ENCODE data around the gene GNG5.

GNG5 gene

DNA sequence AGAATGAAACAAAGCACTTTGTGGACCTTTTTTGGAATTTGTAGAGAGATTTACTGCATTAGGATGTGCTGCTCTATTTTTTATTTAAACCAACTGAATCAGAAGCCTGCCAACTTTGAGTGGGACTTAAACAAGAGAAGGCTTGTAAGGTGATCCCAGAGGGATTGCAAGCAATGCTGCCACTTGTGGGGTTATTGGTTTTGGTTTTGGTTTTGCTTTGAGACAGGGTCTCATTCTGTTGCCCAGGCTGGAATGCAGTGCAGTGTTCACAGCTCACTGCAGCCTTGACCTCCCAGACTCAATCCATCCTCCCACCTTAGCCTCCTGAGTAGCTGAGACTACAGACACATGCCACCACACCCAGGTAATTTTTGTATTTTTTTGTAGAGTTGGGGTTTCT is 32.2 kb upstream of the GNG5 start:
- no peaks in the 10 kb centered on the region for H3K4me1 ChIP-seq
- no peak for TF ChIP-seq CTCF (IDR thresholded peaks at IDR 0.05; ENCODE audit: low read depth, low read length)
- no peaks in the 10 kb centered on the region for H3K27me3 ChIP-seq
- no peak overlapping the region for H3K4me3 ChIP-seq (ENCODE audit: low read depth, low read length)
- no peaks in the 10 kb centered on the region for H3K36me3 ChIP-seq
- no peaks in the 10 kb centered on the region for H3K9me3 ChIP-seq
- DNase-seq: no peak

- TF ChIP-seq CTCF (IDR thresholded peaks at IDR 0.05; ENCODE audit: low read depth, low read length): no peak
- DNase-seq: no peak
- Histone ChIP-seq H3K9me3 (no peaks in the 10 kb centered on the region), H3K36me3 (no peaks in the 10 kb centered on the region), H3K27me3 (no peaks in the 10 kb centered on the region), H3K4me1 (no peaks in the 10 kb centered on the region), H3K4me3 (ENCODE audit: low read depth, low read length) (no peak overlapping the region)
Measured at GRCh38 chr1:84525779-84526178, 19.4 kb upstream of the GNG5 start.

- Histone ChIP-seq H3K9me3 (no peaks in the 10 kb centered on the region), H3K4me3 (ENCODE audit: low read depth, low read length) (no peak overlapping the region), H3K4me1 (no peaks in the 10 kb centered on the region), H3K27me3 (no peaks in the 10 kb centered on the region), H3K36me3 (no peaks in the 10 kb centered on the region)
- DNase-seq: no peak
- no peak for TF ChIP-seq CTCF (IDR thresholded peaks at IDR 0.05; ENCODE audit: low read depth, low read length)
Measured at GRCh38 chr1:84524590-84524989, 18.2 kb upstream of the GNG5 start.

DNA sequence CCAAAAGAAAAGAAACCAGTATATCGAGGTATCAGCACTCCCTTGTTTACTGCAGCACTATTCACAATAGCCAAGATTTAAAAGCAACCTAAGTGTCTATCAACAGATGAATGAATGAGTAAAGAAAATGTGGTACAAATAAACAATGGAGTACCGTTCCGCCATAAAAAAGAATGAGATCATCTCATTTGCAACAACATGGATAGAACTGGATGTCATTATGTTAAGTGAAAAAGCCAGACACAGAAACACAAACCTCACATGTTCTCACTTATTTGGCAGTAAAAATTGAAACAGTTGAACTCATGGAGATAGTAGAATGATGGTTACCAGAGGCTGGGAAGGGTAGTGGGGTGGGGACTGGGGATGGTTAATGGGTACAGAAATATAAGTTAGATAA is 4.3 kb upstream of the GNG5 start:
- no peak overlapping the region for H3K4me3 ChIP-seq (ENCODE audit: low read depth, low read length)
- H3K9me3 ChIP-seq: no peaks in the 10 kb centered on the region
- H3K36me3 ChIP-seq: no peaks in the 10 kb centered on the region
- no peak for TF ChIP-seq CTCF (IDR thresholded peaks at IDR 0.05; ENCODE audit: low read depth, low read length)
- H3K27me3 ChIP-seq: no peaks in the 10 kb centered on the region
- no peak for DNase-seq
- H3K4me1 ChIP-seq: no peaks in the 10 kb centered on the region

GRCh38 chr1:84510165-84510564 is 3.8 kb upstream of the GNG5 start:
- no peaks in the 10 kb centered on the region for H3K4me1 ChIP-seq
- no peak overlapping the region for H3K4me3 ChIP-seq (ENCODE audit: low read depth, low read length)
- no peak for TF ChIP-seq CTCF (IDR thresholded peaks at IDR 0.05; ENCODE audit: low read depth, low read length)
- H3K9me3 ChIP-seq: no peaks in the 10 kb centered on the region
- no peaks in the 10 kb centered on the region for H3K27me3 ChIP-seq
- no peaks in the 10 kb centered on the region for H3K36me3 ChIP-seq
- no peak for DNase-seq

DNA sequence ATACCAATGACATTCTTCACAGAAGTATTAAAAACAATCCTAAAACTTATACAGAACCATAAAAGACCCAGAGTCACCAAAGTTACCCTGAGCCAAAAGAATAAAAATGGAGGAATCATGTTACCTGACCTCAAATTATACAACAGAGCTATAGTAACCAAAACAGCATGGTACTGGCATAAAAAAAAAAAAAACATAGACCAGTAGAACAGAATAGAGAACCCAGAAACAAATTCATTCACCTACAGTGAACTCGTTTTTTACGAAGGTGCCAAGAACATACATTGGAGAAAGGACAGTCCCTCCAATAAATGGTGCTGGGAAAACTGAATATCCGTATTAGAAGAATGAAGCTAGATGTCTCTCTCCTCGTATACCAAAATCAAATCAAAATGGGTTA is 2.6 kb upstream of the GNG5 start:
- Histone ChIP-seq H3K27me3 (no peaks in the 10 kb centered on the region), H3K4me3 (ENCODE audit: low read depth, low read length) (no peak overlapping the region), H3K36me3 (no peaks in the 10 kb centered on the region), H3K4me1 (no peaks in the 10 kb centered on the region), H3K9me3 (no peaks in the 10 kb centered on the region)
- no peak for TF ChIP-seq CTCF (IDR thresholded peaks at IDR 0.05; ENCODE audit: low read depth, low read length)
- no peak for DNase-seq
